GM19099 (cell line): ENCODE results near the gene ZNF823.

ENCODE experiments used
- POLR2A ChIP-seq: IDR thresholded peaks from 3 replicates; pipeline ENCODE4 v1.6.1; 2011; ENCODE audit warnings: low read depth; ENCODE audit not compliant: insufficient read length; ENCODE audit errors: extremely low read depth

The ZNF823 gene

DNA sequence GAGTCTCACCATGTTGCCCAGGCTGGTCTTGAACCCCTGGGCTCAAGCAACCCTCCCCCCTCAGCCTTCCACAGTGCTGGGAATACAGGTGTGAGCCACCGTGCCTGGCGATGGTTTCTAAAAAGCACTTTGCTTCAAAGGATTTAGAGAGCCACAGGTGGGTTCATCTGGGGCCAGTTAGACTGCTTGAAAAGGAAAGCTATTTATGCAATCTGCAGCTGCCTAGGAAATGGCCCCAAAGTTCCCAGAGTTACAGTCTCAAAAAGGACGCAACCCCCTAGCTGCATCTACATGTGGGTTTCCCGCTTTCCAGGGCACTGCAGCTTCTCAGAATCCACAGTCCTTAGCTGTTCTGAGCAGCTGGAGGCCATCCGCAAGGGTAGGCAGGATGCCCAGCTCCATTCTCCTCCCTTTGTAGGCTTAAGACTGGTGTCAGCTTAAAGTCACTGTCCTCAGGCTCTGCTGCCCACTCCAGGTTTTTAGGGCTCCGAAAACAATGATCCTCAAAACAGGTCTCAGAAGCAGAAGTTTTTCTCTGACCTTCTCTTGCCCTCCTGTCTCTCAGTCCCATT lies 41.4 kb downstream of the ZNF823 start:
- TF ChIP-seq POLR2A = no peak

- peak; percentile 83 for TF ChIP-seq POLR2A
Measured at GRCh38 chr19:11694533-11695439, 44.0 kb downstream of the ZNF823 start.

GRCh38 chr19:11693505-11694499 lies 44.9 kb downstream of the ZNF823 start:
- no peak for TF ChIP-seq POLR2A

GRCh38 chr19:11692127-11692790 lies 46.5 kb downstream of the ZNF823 start:
- TF ChIP-seq POLR2A = no peak

- TF ChIP-seq POLR2A = no peak
Measured at GRCh38 chr19:11685676-11686650, 52.8 kb downstream of the ZNF823 start.

DNA sequence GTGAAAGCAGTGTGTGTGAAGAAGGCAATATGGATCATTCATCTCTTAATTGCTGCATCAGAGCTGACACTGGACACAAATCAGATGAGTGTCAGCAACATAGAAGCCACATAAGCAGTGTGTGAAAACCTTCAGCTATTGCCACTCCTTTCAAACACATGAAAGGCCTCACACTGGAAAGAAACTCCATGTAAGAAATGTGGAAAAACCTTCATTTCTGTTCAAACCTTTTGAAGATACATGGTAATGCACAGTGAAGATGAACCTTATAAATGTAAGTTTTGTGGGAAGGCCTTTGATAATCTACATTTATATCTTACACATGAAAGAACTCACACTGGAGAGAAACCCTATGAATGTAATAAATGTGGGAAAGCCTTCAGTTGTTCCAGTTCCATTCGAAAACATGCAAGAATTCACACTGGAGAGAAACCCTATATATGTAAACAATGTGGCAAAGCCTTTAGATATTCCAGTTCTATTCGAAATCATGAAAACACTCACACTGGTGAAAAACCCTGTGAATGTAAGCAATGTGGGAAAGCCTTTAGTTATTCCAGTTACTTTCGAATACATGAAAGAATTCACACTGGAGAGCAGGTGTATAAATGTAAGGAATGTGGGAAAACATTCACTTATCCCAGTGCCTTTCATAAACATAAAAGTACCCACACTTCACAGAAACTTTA lies 53.6 kb downstream of the ZNF823 start:
- TF ChIP-seq POLR2A = no peak

GRCh38 chr19:11680689-11681302 lies 58.0 kb downstream of the ZNF823 start:
- TF ChIP-seq POLR2A = no peak

- TF ChIP-seq POLR2A = no peak
Measured at GRCh38 chr19:11678504-11678903, 60.2 kb downstream of the ZNF823 start.

DNA sequence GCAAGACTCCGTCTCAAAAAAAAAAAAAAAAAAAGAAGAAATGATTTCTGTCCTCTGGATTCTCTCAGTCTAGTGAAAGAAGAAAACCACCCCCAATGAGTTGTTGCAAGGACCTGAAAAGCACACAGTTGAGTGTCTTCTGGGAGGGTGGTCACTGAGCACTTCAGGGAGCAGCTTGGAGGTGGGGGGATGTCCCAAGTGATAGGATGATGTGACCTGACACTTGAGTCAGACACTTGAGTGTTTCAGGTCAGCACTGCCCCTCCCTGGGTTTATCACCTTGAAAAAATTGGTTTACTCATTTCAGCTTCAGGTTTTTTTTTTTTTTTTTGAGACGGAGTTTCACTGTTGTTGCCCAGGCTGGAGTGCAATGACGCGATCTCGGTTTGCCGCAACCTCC lies 63.2 kb downstream of the ZNF823 start:
- TF ChIP-seq POLR2A = no peak

DNA sequence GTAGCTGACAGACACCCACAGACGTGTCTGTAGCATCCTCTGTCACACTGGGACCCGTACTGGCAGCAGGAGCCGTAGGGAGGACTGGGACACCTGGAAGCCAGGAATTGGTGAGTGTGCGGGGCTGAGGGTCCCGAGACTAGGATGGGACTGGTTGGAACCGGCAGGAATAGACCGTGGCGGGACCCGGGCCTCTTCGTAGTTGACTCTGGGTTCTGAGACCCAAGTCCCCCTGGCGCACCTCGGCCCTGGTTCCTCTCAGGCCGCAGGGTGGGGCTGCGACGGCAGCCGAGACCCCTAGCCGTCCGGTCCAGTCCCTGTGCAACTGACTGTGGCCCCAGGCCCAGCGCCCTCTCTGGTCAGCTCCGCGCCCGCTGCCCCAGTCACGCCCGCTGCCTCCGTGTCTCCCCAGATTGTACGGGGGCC lies 64.7 kb downstream of the ZNF823 start:
- TF ChIP-seq POLR2A = no peak

DNA sequence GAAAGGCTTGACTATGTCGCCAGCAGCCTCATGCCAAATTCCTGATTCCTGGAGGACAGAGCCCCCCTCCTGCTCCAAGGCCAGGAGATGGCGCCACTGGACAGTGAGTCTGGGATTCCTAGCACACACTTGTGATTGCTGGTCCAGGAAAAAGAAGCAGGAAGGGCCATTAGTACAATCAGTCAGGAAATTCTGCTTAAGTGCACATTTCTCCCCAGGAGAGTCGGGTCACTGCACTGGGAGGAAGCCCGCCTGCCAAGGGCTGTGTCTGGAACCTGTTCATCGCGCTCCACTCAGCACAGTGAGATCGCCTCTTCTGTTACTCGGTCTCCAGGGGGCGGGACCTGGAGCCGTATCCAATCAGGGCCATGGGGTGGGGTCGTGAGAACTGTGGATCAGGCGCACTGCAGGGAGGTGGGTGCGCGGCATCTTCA lies 65.1 kb downstream of the ZNF823 start:
- no peak for TF ChIP-seq POLR2A
